A549 treated with GW870086 at 1 μM for 4 hours (cell line): Measurements from ENCODE around the gene PCCB. TPM values are rescaled to one million over a fixed set of nuclear protein-coding genes. Genes with fewer than 3 reads are reported as not detected.

Experiments used
- total RNA-seq: library from RNA; stranded (reverse); fragments of 200-300 nt; extraction: Qiagen RNA extraction; gene quantifications from 5 replicates; pipeline ENCODE4 v1.2.3, GENCODE V29; 2022; ENCODE audit warnings: low read depth

PCCB gene
- 24.4 to 30.4 TPM (median 28.5 TPM) in 5 replicates for total RNA-seq

GRCh38 chr3:136250059-136250902, at the start of gene PCCB:
Gene PCCB (plus strand): TSS chr3:136250340. CDS start chr3:136250376, 36 bp downstream.

Other genes with a start within 250 kb of the PCCB start
- 5.7 to 8.8 TPM (median 6.8 TPM) in 5 replicates for gene MSL2, start 54.0 kb upstream of the PCCB start, total RNA-seq